PC-9 (cell line): ENCODE measurements around the gene AK3.

Source experiments
- CTCF ChIP-seq: fragments of 200-600 bp; sonication (generic); conservative IDR thresholded peaks from 2 replicates; pipeline ENCODE4 v1.6.1; 2017; ENCODE audit warnings: mixed run types, antibody characterized with exemption, mild to moderate bottlenecking, moderate library complexity
- EZH2 ChIP-seq: fragments of 200-600 bp; sonication (generic); IDR thresholded peaks from 2 replicates; pipeline ENCODE4 v1.8.0; 2017; ENCODE audit warnings: antibody characterized with exemption, low read depth

GRCh38 chr9:4718911-4719310 lies 22.1 kb downstream of the AK3 start:
- TF ChIP-seq EZH2 (no peak), CTCF (no peak)
